GM18507 (cell line): ENCODE data around the gene PHACTR2.

ENCODE experiments used
- DNase-seq: peaks from one replicate; pipeline ENCODE4 v3.0.0; 2011; ENCODE audit warnings: low read depth; ENCODE audit not compliant: insufficient read length; ENCODE audit errors: extremely low spot score
- FAIRE-seq: peaks from 2 replicates; lab custom pipeline; 2011; peaks lifted over from hg19 to GRCh38; lab: Jason Lieb, UNC

Gene PHACTR2

DNA sequence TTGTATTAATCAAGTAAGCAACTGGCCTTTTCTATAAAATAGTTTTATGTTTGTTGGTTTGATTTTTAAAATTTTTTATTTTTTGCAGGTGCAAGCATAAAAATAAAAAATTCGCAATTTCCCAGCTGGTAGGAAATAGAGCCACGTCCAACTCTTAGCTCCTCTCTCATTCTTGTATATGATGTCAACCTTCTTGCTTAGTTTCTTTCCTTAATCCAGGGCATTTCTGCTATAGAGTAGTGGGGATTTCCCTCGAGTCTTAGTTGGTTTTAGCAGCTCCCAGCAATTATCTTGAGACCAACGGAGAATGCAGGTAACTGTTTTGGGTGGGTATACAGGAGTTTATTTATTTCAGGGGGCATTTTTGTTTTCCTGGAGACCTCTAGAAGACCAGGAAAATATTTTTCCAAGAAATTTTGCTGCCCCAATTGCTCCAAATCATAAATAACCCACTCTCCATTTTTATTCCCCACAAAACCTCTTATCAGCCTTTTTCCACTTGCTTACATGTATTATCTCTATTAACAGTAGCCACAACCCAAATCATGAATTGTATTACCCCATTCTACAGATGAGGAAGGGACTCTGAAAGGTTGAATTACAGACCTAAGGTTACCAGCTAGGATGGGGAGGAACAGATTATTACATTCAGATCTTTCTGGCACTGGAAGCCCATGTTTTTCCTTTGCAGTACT is 18.4 kb downstream of the PHACTR2 start:
- no peak for DNase-seq
- FAIRE-seq: no peak

DNA sequence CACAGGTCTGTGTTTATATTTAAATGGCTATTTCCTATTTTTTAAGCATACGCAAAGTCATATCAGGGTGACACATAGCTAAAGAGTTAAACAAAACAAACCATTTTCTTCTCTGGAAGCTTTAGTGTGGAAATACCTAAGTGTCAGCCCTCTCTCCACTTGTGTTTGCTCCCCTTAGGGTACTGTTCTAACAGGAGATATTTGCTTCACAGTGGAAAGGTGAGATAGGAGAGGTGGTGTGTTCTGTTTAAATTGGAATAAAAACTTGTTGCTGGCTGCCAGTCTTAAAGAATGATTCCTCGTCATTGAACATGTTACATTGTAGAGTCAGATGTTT is 18.9 kb downstream of the PHACTR2 start:
- FAIRE-seq: no peak

GRCh38 chr6:143697076-143697800 is 19.5 kb downstream of the PHACTR2 start:
- no peak for FAIRE-seq
- no peak for DNase-seq

More for the DNA sequence above, 18.9 kb downstream of the PHACTR2 start:
- DNase-seq: no peak

- DNase-seq: no peak
- no peak for FAIRE-seq
Observed at GRCh38 chr6:143698329-143698728, 20.6 kb downstream of the PHACTR2 start.

DNA sequence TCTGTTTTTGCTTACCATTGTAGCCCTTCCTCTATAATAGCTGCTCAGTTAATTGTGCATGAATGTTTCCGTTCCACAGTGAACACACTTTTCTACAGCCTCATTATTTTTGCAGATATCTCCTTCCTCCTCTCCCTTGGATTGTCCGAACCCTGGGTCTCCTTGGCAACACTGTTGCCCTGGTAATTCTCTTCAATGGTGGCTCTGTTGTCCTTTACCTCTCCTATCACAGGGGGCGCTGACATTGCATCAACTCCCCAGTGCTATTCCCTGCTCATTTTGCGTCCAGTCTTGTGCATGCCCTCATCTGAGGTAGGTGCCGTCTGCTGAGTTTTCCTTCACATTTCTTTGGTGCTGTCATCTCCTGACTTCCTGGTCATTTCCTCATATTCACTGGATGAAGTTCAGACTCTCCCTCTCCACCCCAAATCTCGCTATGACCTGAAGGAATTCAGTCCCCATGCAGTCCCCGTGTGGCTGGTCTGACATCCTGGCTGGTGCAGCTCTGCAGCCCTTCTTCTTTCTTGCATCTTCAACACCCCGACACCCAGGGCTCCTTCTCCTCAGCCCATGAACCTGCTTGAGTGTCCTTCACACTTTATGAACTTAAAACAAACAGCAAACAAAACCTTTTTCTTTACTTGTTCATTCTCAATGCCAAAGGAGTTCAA is 21.1 kb downstream of the PHACTR2 start:
- no peak for DNase-seq
- peak; percentile 24 for FAIRE-seq

DNA sequence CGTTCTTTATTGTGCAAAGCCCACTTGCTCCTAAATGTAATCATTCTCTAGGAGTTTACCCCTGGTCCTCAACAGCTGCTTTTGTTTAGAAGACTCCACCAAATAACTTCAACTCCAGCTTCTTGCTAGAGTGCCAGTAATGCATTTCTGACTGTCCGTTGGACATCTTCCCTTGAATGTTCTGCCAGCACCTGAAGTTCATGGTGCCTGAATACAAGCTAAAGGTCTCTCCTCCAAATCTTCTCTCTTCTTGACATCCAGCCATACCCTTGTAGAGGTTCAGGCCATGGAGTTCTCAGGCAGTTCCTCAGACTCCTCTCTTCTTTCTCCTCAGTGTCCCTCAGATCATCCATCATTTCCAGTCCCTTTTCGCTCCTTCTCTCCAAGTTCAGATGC is 21.7 kb downstream of the PHACTR2 start:
- DNase-seq (no peak), FAIRE-seq (no peak)

DNA sequence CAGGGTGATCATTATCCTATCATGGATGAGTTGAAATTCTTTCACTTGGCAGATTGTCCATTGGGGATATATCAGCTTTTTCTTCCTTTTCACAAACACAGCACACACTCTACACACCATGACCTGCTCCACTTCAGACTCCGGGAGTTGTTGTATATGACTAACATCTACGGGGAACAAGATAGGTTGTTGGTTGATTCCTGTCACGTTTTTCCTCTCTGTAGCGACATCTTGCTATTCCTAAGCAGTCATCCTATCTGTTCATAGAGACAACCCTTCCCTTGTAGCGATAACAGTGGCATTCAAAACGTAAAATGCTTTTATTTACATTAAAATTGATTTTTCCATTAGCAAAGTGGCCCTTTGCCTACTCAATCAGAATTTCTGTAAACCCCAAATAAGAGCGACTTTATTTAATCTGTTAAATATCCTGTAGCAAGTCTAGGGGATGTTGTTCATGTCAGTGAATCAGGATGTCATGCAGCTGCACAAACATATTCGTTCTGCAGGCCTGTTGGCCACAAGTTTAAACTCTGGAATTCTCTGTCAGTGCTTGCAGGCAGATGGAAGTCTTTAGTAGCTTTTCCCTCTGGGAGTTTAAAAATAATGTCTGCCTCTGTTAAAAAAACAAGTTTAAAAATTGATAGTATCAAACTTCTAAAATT is 23.1 kb downstream of the PHACTR2 start:
- no peak for FAIRE-seq

GRCh38 chr6:143701349-143702234 is 23.8 kb downstream of the PHACTR2 start:
- FAIRE-seq (no peak), DNase-seq (no peak)

More for the DNA sequence above, 23.1 kb downstream of the PHACTR2 start:
- DNase-seq: no peak

- no peak for FAIRE-seq
- no peak for DNase-seq
Observed at GRCh38 chr6:143705569-143705968, 27.8 kb downstream of the PHACTR2 start.

DNA sequence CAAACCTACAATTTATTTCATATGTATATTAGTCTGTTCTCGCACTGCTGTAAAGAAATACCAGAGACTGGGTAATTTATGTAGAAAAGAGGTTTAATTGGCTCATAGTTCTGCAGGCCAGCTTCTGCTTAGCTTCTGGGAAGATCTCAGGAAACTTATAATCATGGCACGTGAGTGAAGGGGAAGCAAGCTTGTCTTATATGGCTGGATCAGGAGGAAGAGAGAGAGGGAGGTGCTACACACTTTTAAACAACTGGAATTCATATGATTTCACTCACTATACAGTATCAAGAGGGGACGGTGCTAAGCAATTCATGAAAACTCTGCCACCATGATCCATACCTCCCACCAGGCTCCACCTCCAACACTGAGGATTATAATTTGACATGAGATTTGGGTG is 29.9 kb downstream of the PHACTR2 start:
- FAIRE-seq: no peak

GRCh38 chr6:143708889-143709288 is 31.1 kb downstream of the PHACTR2 start:
- FAIRE-seq (no peak), DNase-seq (no peak)

More for the DNA sequence above, 29.9 kb downstream of the PHACTR2 start:
- DNase-seq: no peak

DNA sequence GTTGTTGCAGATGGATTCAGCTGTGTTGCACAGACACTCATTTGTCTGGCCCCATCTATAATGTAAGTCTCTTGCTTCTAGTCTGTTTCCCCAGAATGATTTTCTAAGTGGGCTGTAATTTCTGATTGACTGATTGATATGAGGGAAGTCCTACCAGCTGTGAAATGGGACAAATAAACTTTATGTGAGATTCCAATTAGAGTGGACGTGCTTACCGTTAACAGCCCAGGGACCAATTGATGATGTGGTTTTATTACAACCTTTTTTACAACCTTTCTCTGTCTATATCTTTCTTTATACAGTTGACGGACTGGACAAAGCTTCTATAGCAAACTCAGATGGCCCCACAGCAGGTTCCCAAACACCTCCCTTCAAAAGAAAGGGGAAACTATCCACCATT is 33.9 kb downstream of the PHACTR2 start:
- FAIRE-seq (no peak), DNase-seq (no peak)

GRCh38 chr6:143718472-143718871 is 40.7 kb downstream of the PHACTR2 start:
- no peak for FAIRE-seq
- no peak for DNase-seq

GRCh38 chr6:143721642-143722041 is 43.9 kb downstream of the PHACTR2 start:
- FAIRE-seq (no peak), DNase-seq (no peak)

DNA sequence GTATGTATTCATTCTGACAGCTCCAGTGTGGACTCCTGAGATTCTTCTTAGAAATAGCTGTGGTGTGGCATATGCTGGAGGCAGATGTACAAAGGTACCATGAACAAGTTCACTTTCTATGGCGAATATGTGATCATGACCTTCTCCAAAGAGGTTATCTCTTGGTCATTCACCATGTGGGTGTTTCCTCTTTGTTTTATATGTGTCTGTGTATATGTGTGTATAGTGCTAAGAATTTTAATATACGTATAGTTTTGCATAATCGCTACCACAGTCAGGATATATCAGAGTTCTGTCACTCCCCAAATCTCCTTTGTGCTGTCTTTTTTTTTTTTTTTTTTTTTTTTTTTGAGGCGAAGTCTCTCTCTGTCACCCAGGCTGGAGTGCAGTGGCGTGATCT is 47.1 kb downstream of the PHACTR2 start:
- DNase-seq (no peak), FAIRE-seq (no peak)

GRCh38 chr6:143726015-143726647 is 48.4 kb downstream of the PHACTR2 start:
- FAIRE-seq (no peak), DNase-seq (no peak)

- no peak for DNase-seq
- no peak for FAIRE-seq
Observed at GRCh38 chr6:143727035-143727434, 49.3 kb downstream of the PHACTR2 start.

GRCh38 chr6:143731789-143732188 is 54.0 kb downstream of the PHACTR2 start:
- no peak for DNase-seq
- no peak for FAIRE-seq

GRCh38 chr6:143732536-143732935 is 54.8 kb downstream of the PHACTR2 start:
- FAIRE-seq (no peak), DNase-seq (no peak)
